Activated T-cell treated with anti-CD3 and anti-CD28 coated beads, Interleukin-2, amount 50 U/mL, for 4 hours (primary cell): ENCODE measurements around the gene PHF2. TPM values are rescaled to one million over a fixed set of nuclear protein-coding genes. Genes with fewer than 3 reads are reported as not detected.
A peak's percentile ranks its signal among the peaks of the same experiment; 100 is the strongest.

ENCODE experiments used
- ATAC-seq, 2 donors: fragments of 200-7000 bp; cut with Tn5 transposase; one replicate each; pipeline ENCODE4 v1.10.0; 2021
- DNase-seq: peaks from one replicate; pipeline ENCODE4 v3.0.0-alpha.2; 2020
- H3K27me3 Mint-ChIP-seq: one replicate; pipeline ENCODE4 v1.8.0; 2021; ENCODE audit warnings: low read depth, mixed read lengths
- H3K36me3 Mint-ChIP-seq: one replicate; pipeline ENCODE4 v1.8.0; 2022; ENCODE audit warnings: mixed read lengths; ENCODE audit not compliant: insufficient read depth
- H3K4me1 Mint-ChIP-seq: one replicate; pipeline ENCODE4 v1.8.0; 2021; ENCODE audit warnings: low read depth, mixed read lengths
- H3K4me3 Mint-ChIP-seq: one replicate; pipeline ENCODE4 v1.8.0; 2021; ENCODE audit warnings: mild to moderate bottlenecking, moderate library complexity, mixed read lengths
- H3K9me3 Mint-ChIP-seq: one replicate; pipeline ENCODE4 v1.8.0; 2021; ENCODE audit warnings: mixed read lengths
- total RNA-seq, 3 donors: library from RNA; stranded (reverse); gene quantifications; one replicate each; pipeline ENCODE4 v1.2.1, GENCODE V29; 2021

PHF2 gene
- total RNA-seq, 3 donors from 2014 or later, result 19.2 to 20.8 (median 20.8) TPM

GRCh38 chr9:93587284-93587650 is 10.9 kb downstream of the PHF2 start:
- no peak for DNase-seq
- H3K4me3 Mint-ChIP-seq, result no peak overlapping the region
- peaks cover 13% of the 10 kb centered on the region for H3K36me3 Mint-ChIP-seq
- H3K4me1 Mint-ChIP-seq, result peaks cover 44% of the 10 kb centered on the region
- ATAC-seq, result no peak
- H3K9me3 Mint-ChIP-seq, result peaks cover 10% of the 10 kb centered on the region
- no peaks in the 10 kb centered on the region for H3K27me3 Mint-ChIP-seq

GRCh38 chr9:93587651-93588347 is 11.4 kb downstream of the PHF2 start:
- H3K9me3 Mint-ChIP-seq, result peaks cover 10% of the 10 kb centered on the region
- ATAC-seq, result no peak
- peaks cover 13% of the 10 kb centered on the region for H3K36me3 Mint-ChIP-seq
- peaks cover 42% of the 10 kb centered on the region for H3K4me1 Mint-ChIP-seq
- no peaks in the 10 kb centered on the region for H3K27me3 Mint-ChIP-seq
- no peak for DNase-seq
- H3K4me3 Mint-ChIP-seq, result no peak overlapping the region

- Mint-ChIP-seq H3K36me3 (peaks cover 10% of the 10 kb centered on the region), H3K9me3 (peaks cover 6% of the 10 kb centered on the region), H3K27me3 (no peaks in the 10 kb centered on the region), H3K4me3 (no peak overlapping the region), H3K4me1 (peaks cover 40% of the 10 kb centered on the region)
- DNase-seq, result no peak
- no peak for ATAC-seq
Measured at GRCh38 chr9:93588641-93589609, 12.5 kb downstream of the PHF2 start.

GRCh38 chr9:93589688-93590087 is 13.3 kb downstream of the PHF2 start:
- Mint-ChIP-seq H3K36me3 (peaks cover 5% of the 10 kb centered on the region), H3K4me3 (no peak overlapping the region), H3K9me3 (no peaks in the 10 kb centered on the region), H3K27me3 (no peaks in the 10 kb centered on the region), H3K4me1 (peaks cover 40% of the 10 kb centered on the region)
- DNase-seq (no peak), ATAC-seq (no peak)

- H3K27me3 Mint-ChIP-seq, result no peaks in the 10 kb centered on the region
- no peaks in the 10 kb centered on the region for H3K9me3 Mint-ChIP-seq
- H3K4me3 Mint-ChIP-seq, result no peak overlapping the region
- no peaks in the 10 kb centered on the region for H3K36me3 Mint-ChIP-seq
- DNase-seq (no peak), ATAC-seq (no peak)
- H3K4me1 Mint-ChIP-seq, result peaks cover 40% of the 10 kb centered on the region
Measured at GRCh38 chr9:93590609-93591234, 14.3 kb downstream of the PHF2 start.

GRCh38 chr9:93591301-93592007 is 15.1 kb downstream of the PHF2 start:
- ATAC-seq (no peak), DNase-seq (no peak)
- Mint-ChIP-seq H3K4me1 (peaks cover 45% of the 10 kb centered on the region), H3K4me3 (no peak overlapping the region), H3K9me3 (no peaks in the 10 kb centered on the region), H3K27me3 (no peaks in the 10 kb centered on the region), H3K36me3 (no peaks in the 10 kb centered on the region)

- no peaks in the 10 kb centered on the region for H3K36me3 Mint-ChIP-seq
- H3K4me1 Mint-ChIP-seq, result peaks cover 40% of the 10 kb centered on the region
- no peak for ATAC-seq
- no peak for DNase-seq
- no peak overlapping the region for H3K4me3 Mint-ChIP-seq
- H3K27me3 Mint-ChIP-seq, result no peaks in the 10 kb centered on the region
- no peaks in the 10 kb centered on the region for H3K9me3 Mint-ChIP-seq
Measured at GRCh38 chr9:93592008-93592642, 15.7 kb downstream of the PHF2 start.

GRCh38 chr9:93592643-93593021 is 16.2 kb downstream of the PHF2 start:
- Mint-ChIP-seq H3K27me3 (no peaks in the 10 kb centered on the region), H3K4me1 (peaks cover 43% of the 10 kb centered on the region), H3K36me3 (no peaks in the 10 kb centered on the region), H3K9me3 (no peaks in the 10 kb centered on the region), H3K4me3 (no peak overlapping the region)
- DNase-seq (no peak), ATAC-seq (peak in 1 of 2 donors; percentile 28)

GRCh38 chr9:93593144-93593658 is 16.8 kb downstream of the PHF2 start:
- no peaks in the 10 kb centered on the region for H3K36me3 Mint-ChIP-seq
- no peaks in the 10 kb centered on the region for H3K9me3 Mint-ChIP-seq
- ATAC-seq (no peak), DNase-seq (no peak)
- no peak overlapping the region for H3K4me3 Mint-ChIP-seq
- no peaks in the 10 kb centered on the region for H3K27me3 Mint-ChIP-seq
- H3K4me1 Mint-ChIP-seq, result peaks cover 46% of the 10 kb centered on the region

- H3K27me3 Mint-ChIP-seq, result no peaks in the 10 kb centered on the region
Measured at GRCh38 chr9:93594041-93594756, 17.8 kb downstream of the PHF2 start.

GRCh38 chr9:93595461-93595860 is 19.1 kb downstream of the PHF2 start:
- ATAC-seq, result no peak
- no peak overlapping the region for H3K4me3 Mint-ChIP-seq
- peaks cover 52% of the 10 kb centered on the region for H3K4me1 Mint-ChIP-seq
- H3K27me3 Mint-ChIP-seq, result no peaks in the 10 kb centered on the region
- no peaks in the 10 kb centered on the region for H3K9me3 Mint-ChIP-seq
- DNase-seq, result no peak
- no peaks in the 10 kb centered on the region for H3K36me3 Mint-ChIP-seq

More at GRCh38 chr9:93594041-93594756, 17.8 kb downstream of the PHF2 start:
- H3K4me1 Mint-ChIP-seq, result peaks cover 50% of the 10 kb centered on the region
- H3K9me3 Mint-ChIP-seq, result no peaks in the 10 kb centered on the region
- DNase-seq (no peak), ATAC-seq (no peak)
- H3K4me3 Mint-ChIP-seq, result no peak overlapping the region
- no peaks in the 10 kb centered on the region for H3K36me3 Mint-ChIP-seq

- DNase-seq, result no peak
- Mint-ChIP-seq H3K4me1 (peaks cover 52% of the 10 kb centered on the region), H3K27me3 (no peaks in the 10 kb centered on the region), H3K4me3 (no peak overlapping the region), H3K9me3 (no peaks in the 10 kb centered on the region), H3K36me3 (no peaks in the 10 kb centered on the region)
- ATAC-seq, result no peak
Measured at GRCh38 chr9:93595861-93596365, 19.5 kb downstream of the PHF2 start.

GRCh38 chr9:93596399-93596798 is 20.0 kb downstream of the PHF2 start:
- H3K9me3 Mint-ChIP-seq, result no peaks in the 10 kb centered on the region
- H3K27me3 Mint-ChIP-seq, result no peaks in the 10 kb centered on the region
- no peak for ATAC-seq
- no peaks in the 10 kb centered on the region for H3K36me3 Mint-ChIP-seq
- DNase-seq, result no peak
- H3K4me1 Mint-ChIP-seq, result peaks cover 54% of the 10 kb centered on the region
- no peak overlapping the region for H3K4me3 Mint-ChIP-seq
